Camera-type eye (tissue), 1 donor: Measurements from ENCODE around the gene EDN1. TPM values are rescaled to one million over a fixed set of nuclear protein-coding genes. Genes with fewer than 3 reads are reported as not detected.

ENCODE experiments used
- total RNA-seq: library from RNA; depleted of rRNA; stranded (reverse); fragments of >200 nt; gene quantifications from one replicate; pipeline ENCODE4 v1.2.3, GENCODE V29; 2014

The EDN1 gene
- 5.4 TPM for total RNA-seq

DNA sequence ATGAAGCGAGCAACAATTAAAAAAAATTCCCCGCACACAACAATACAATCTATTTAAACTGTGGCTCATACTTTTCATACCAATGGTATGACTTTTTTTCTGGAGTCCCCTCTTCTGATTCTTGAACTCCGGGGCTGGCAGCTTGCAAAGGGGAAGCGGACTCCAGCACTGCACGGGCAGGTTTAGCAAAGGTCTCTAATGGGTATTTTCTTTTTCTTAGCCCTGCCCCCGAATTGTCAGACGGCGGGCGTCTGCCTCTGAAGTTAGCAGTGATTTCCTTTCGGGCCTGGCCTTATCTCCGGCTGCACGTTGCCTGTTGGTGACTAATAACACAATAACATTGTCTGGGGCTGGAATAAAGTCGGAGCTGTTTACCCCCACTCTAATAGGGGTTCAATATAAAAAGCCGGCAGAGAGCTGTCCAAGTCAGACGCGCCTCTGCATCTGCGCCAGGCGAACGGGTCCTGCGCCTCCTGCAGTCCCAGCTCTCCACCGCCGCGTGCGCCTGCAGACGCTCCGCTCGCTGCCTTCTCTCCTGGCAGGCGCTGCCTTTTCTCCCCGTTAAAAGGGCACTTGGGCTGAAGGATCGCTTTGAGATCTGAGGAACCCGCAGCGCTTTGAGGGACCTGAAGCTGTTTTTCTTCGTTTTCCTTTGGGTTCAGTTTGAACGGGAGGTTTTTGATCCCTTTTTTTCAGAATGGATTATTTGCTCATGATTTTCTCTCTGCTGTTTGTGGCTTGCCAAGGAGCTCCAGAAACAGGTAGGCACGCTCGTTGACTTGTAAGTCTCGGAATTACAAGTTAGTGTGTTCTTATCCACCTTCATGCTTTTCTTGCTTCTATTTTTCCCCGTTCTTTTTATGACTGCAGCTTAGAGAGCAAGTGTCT, at the start of gene EDN1:
Gene EDN1 (plus strand): TSS at position 429 of the 888 bp plus-strand sequence. CDS start 269 bp downstream, at position 698.

